GM19238 (cell line): ENCODE data around the gene IGDCC3.

Experiments used
- DNase-seq: peaks from one replicate; pipeline ENCODE4 v3.0.0; 2011; ENCODE audit warnings: low spot score; ENCODE audit not compliant: insufficient read length

IGDCC3 gene

GRCh38 chr15:65329288-65329983 is 48.4 kb downstream of the IGDCC3 start:
- no peak for DNase-seq

- DNase-seq: no peak
Measured at GRCh38 chr15:65328506-65329287, 49.1 kb downstream of the IGDCC3 start.

- DNase-seq: no peak
Measured at GRCh38 chr15:65327651-65328393, 50.0 kb downstream of the IGDCC3 start.

- no peak for DNase-seq
Measured at GRCh38 chr15:65326818-65327217, 51.0 kb downstream of the IGDCC3 start.

- DNase-seq: no peak
Measured at GRCh38 chr15:65326117-65326526, 51.7 kb downstream of the IGDCC3 start.

- no peak for DNase-seq
Measured at GRCh38 chr15:65323071-65323511, 54.7 kb downstream of the IGDCC3 start.

GRCh38 chr15:65318870-65319356 is 58.9 kb downstream of the IGDCC3 start:
- peak; percentile 87 for DNase-seq

GRCh38 chr15:65312400-65312916 is 65.3 kb downstream of the IGDCC3 start:
- no peak for DNase-seq

GRCh38 chr15:65311760-65312159 is 66.0 kb downstream of the IGDCC3 start:
- no peak for DNase-seq

- DNase-seq: no peak
Measured at GRCh38 chr15:65310431-65311137, 67.2 kb downstream of the IGDCC3 start.

GRCh38 chr15:65309882-65310418 is 67.9 kb downstream of the IGDCC3 start:
- DNase-seq: no peak

GRCh38 chr15:65307978-65308377 is 69.8 kb downstream of the IGDCC3 start:
- DNase-seq: no peak

GRCh38 chr15:65306551-65306950 is 71.3 kb downstream of the IGDCC3 start:
- no peak for DNase-seq

GRCh38 chr15:65305776-65306175 is 72.0 kb downstream of the IGDCC3 start:
- DNase-seq: no peak

GRCh38 chr15:65305150-65305758 is 72.5 kb downstream of the IGDCC3 start:
- DNase-seq: no peak

GRCh38 chr15:65304381-65305149 is 73.2 kb downstream of the IGDCC3 start, which contains the start of gene RNU5B-1:
Gene RNU5B-1 (plus strand): TSS chr15:65304677.
- DNase-seq: peak; percentile 53

- no peak for DNase-seq
Measured at GRCh38 chr15:65303687-65304380, 74.0 kb downstream of the IGDCC3 start.

- DNase-seq: no peak
Measured at GRCh38 chr15:65302061-65302460, 75.7 kb downstream of the IGDCC3 start.

GRCh38 chr15:65300924-65301441 is 76.8 kb downstream of the IGDCC3 start:
- DNase-seq: no peak
